ENCODE measurements around the gene AAGAB.

AAGAB gene

GRCh38 chr15:67196222-67196621 is 58.2 kb downstream of the AAGAB start:
- CTCF ChIA-PET = no interaction called here
- TF ChIP-seq L3MBTL2 (conservative IDR thresholded peaks at IDR 0.05) = no peak
- TF ChIP-seq ZNF384 (IDR thresholded peaks at IDR 0.05) = no peak
- TF ChIP-seq CTBP1 (IDR thresholded peaks at IDR 0.05; ENCODE audit: borderline replicate concordance) = no peak
- TF ChIP-seq HDGF (IDR thresholded peaks at IDR 0.05; ENCODE audit: borderline replicate concordance) = no peak
- TF ChIP-seq ARNT (IDR thresholded peaks at IDR 0.05) = no peak
- TF ChIP-seq NFRKB (IDR thresholded peaks at IDR 0.05) = no peak
- TF ChIP-seq ELF4 (IDR thresholded peaks at IDR 0.05) = no peak
- TF ChIP-seq FOXA1 (IDR thresholded peaks at IDR 0.05) = no peak
- no peak for TF ChIP-seq SP1 (IDR thresholded peaks at IDR 0.05)
- no peak for TF ChIP-seq SUZ12 (IDR thresholded peaks at IDR 0.05)
- no peak for TF ChIP-seq LEF1 (IDR thresholded peaks at IDR 0.05; ENCODE audit: borderline replicate concordance)
- no peak for DNase-seq (ENCODE audit: extremely low spot score)
- POLR2A ChIA-PET = interaction anchor here (0.6 to 1.1 kb wide), 2 partner anchors 20 to 132 kb away, joined by 3 read pairs; no protein-coding TSS in a partner anchor

GRCh38 chr15:67195305-67195704 is 59.2 kb downstream of the AAGAB start:
- TF ChIP-seq ELF4 (IDR thresholded peaks at IDR 0.05) (no peak), TARDBP (IDR thresholded peaks at IDR 0.05) (no peak), FOXA1 (IDR thresholded peaks at IDR 0.05) (no peak), ZNF384 (IDR thresholded peaks at IDR 0.05) (no peak), LEF1 (IDR thresholded peaks at IDR 0.05; ENCODE audit: borderline replicate concordance) (no peak), ARNT (IDR thresholded peaks at IDR 0.05) (no peak), FOXK2 (IDR thresholded peaks at IDR 0.05) (no peak), SP1 (IDR thresholded peaks at IDR 0.05) (no peak), L3MBTL2 (conservative IDR thresholded peaks at IDR 0.05) (no peak), PKNOX1 (IDR thresholded peaks at IDR 0.05) (no peak), NFRKB (IDR thresholded peaks at IDR 0.05) (no peak), CTBP1 (IDR thresholded peaks at IDR 0.05; ENCODE audit: borderline replicate concordance) (no peak), FOXM1 (IDR thresholded peaks at IDR 0.05; ENCODE audit: borderline replicate concordance) (no peak), BHLHE40 (IDR thresholded peaks at IDR 0.05; ENCODE audit: borderline replicate concordance) (no peak), HDGF (IDR thresholded peaks at IDR 0.05; ENCODE audit: borderline replicate concordance) (no peak), SUZ12 (IDR thresholded peaks at IDR 0.05) (no peak)
- no peak for DNase-seq (ENCODE audit: extremely low spot score)
- ChIA-PET CTCF (no interaction called here), POLR2A (no interaction called here)

DNA sequence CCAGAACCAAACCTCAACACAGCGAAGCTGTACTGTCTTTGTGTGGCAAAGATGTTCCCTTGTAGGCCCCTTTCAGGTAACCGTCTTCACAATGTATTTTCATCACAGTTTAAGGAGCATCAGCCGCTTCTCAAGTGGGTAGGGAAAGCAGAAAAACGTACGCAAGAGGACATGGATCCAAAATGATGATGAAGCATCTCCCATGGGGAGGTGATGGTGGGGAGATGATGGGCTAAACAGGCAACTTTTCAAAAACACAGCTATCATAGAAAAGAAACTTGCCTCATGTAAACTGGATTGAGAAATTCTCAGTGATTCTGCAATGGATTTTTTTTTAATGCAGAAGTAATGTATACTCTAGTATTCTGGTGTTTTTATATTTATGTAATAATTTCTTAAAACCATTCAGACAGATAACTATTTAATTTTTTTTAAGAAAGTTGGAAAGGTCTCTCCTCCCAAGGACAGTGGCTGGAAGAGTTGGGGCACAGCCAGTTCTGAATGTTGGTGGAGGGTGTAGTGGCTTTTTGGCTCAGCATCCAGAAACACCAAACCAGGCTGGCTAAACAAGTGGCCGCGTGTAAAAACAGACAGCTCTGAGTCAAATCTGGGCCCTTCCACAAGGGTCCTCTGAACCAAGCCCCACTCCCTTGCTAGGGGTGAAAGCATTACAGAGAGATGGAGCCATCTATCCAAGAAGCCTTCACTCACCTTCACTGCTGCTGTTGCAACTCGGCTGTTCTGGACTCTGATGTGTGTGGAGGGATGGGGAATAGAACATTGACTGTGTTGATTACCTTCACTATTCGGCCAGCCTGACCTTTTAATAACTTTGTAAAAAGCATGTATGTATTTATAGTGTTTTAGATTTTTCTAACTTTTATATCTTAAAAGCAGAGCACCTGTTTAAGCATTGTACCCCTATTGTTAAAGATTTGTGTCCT is 60.0 kb downstream of the AAGAB start:
- no peak for TF ChIP-seq FOXK2 (IDR thresholded peaks at IDR 0.05)
- ChIA-PET CTCF (interaction anchor here (0.7 kb wide), 1 partner anchor 482 kb away, joined by 3 read pairs; no protein-coding TSS in a partner anchor), POLR2A (no interaction called here)
- DNase-seq (ENCODE audit: extremely low spot score) = no peak

DNA sequence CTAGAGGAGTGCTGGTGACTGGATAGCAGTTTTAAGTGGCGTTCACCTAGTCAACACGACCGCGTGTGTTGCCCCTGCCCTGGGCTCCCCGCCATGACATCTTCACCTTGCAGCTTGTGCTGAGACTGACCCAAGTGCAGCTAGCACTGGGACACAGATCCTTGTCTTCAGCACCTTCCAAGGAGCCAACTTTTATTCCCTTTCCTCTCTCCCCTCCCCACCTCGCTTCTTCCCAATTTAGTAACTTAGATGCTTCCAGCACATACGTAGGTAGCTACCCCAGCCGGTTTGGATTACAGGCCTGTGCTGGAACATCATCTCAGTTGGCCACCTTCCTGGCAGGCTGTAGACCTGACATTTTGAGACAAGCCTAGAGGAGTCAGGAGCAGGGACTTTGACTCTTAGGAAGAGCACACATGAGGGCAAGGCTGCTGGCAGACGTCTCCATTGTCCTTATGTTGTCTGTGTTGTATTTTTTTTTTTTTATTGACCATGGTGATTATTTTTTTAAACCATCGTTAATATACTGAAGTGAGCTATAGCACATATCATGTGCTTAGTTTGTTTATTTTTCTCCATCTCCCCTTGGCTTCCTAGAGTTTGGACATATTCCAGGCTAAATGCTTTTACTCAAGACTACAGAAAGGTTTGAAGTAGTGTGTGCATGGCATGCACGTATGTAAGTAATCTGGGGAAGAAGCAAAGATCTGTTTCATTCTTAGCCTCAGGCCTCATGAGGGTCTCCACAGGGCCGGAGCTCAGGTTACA is 61.1 kb downstream of the AAGAB start:
- no peak for TF ChIP-seq LEF1 (IDR thresholded peaks at IDR 0.05; ENCODE audit: borderline replicate concordance)
- no peak for TF ChIP-seq ELF4 (IDR thresholded peaks at IDR 0.05)
- TF ChIP-seq ZNF384 (IDR thresholded peaks at IDR 0.05) = peak; percentile 53
- no peak for DNase-seq (ENCODE audit: extremely low spot score)
- ChIA-PET CTCF (interaction anchor here (0.6 kb wide), 1 partner anchor 8 kb away, joined by 3 read pairs; no protein-coding TSS in a partner anchor), POLR2A (no interaction called here)

- POLR2A ChIA-PET = no interaction called here
- no peak for TF ChIP-seq ELF4 (IDR thresholded peaks at IDR 0.05)
- no peak for TF ChIP-seq FOXM1 (IDR thresholded peaks at IDR 0.05; ENCODE audit: borderline replicate concordance)
- no peak for TF ChIP-seq HDGF (IDR thresholded peaks at IDR 0.05; ENCODE audit: borderline replicate concordance)
- no peak for TF ChIP-seq CTBP1 (IDR thresholded peaks at IDR 0.05; ENCODE audit: borderline replicate concordance)
- no peak for TF ChIP-seq FOXK2 (IDR thresholded peaks at IDR 0.05)
- no peak for TF ChIP-seq L3MBTL2 (conservative IDR thresholded peaks at IDR 0.05)
- no peak for TF ChIP-seq FOXA1 (IDR thresholded peaks at IDR 0.05)
- no peak for TF ChIP-seq SUZ12 (IDR thresholded peaks at IDR 0.05)
- no peak for TF ChIP-seq LEF1 (IDR thresholded peaks at IDR 0.05; ENCODE audit: borderline replicate concordance)
- no peak for TF ChIP-seq SP1 (IDR thresholded peaks at IDR 0.05)
- TF ChIP-seq ARNT (IDR thresholded peaks at IDR 0.05) = no peak
- TF ChIP-seq BHLHE40 (IDR thresholded peaks at IDR 0.05; ENCODE audit: borderline replicate concordance) = no peak
- TF ChIP-seq NFRKB (IDR thresholded peaks at IDR 0.05) = no peak
- TF ChIP-seq PKNOX1 (IDR thresholded peaks at IDR 0.05) = no peak
- TF ChIP-seq TARDBP (IDR thresholded peaks at IDR 0.05) = no peak
- DNase-seq (ENCODE audit: extremely low spot score) = no peak
- CTCF ChIA-PET = interaction anchor here (0.6 kb wide), 1 partner anchor 9 kb away, joined by 3 read pairs; no protein-coding TSS in a partner anchor
Observed at GRCh38 chr15:67192185-67192820, 62.2 kb downstream of the AAGAB start.

DNA sequence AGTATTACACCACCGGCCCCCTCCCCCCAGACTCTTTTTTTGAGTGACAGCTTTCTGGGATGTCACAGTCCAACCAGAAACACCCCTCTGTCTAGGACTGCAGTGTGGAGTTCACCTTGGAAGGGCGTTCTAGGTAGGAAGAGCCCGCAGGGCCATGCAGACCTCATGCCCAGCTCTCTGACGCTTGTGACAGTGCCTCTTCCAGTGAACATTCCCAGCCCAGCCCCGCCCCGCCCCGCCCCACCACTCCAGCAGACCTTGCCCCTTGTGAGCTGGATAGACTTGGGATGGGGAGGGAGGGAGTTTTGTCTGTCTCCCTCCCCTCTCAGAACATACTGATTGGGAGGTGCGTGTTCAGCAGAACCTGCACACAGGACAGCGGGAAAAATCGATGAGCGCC is 63.6 kb downstream of the AAGAB start:
- TF ChIP-seq SP1 (IDR thresholded peaks at IDR 0.05) (no peak), ZNF384 (IDR thresholded peaks at IDR 0.05) (no peak), FOXK2 (IDR thresholded peaks at IDR 0.05) (no peak)
- CTCF ChIA-PET = no interaction called here
- POLR2A ChIA-PET = no interaction called here
- DNase-seq (ENCODE audit: extremely low spot score) = no peak
